ENCODE results near the gene SRF.

Gene SRF

GRCh38 chr6:43219119-43219518 is 48.0 kb downstream of the SRF start:
- no peak for DNase-seq

GRCh38 chr6:43219814-43220213 is 48.7 kb downstream of the SRF start:
- no peak for DNase-seq

DNA sequence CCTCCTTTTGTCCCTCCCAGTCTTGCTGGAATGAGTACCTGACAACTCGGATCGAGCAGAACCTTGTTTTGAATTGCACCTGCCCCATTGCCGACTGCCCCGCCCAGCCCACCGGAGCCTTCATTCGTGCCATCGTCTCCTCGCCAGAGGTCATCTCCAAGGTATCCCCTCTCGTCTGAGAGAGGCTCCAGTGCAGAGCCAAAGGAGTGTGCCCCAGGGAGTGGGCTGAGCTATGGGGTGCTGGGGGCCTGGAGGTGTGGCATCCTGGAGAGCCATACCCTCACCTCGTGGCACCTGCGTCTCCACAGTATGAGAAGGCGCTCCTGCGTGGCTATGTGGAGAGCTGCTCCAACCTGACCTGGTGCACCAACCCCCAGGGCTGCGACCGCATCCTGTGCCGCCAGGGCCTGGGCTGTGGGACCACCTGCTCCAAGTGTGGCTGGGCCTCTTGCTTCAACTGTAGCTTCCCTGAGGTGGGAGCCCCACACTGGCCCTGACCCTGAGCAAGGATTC is 49.4 kb downstream of the SRF start:
- no peak for DNase-seq

GRCh38 chr6:43221046-43221972 is 50.2 kb downstream of the SRF start:
- no peak for DNase-seq

- no peak for DNase-seq
Observed at GRCh38 chr6:43222418-43223059, 51.5 kb downstream of the SRF start.

- DNase-seq = no peak
Observed at GRCh38 chr6:43223175-43223574, 52.1 kb downstream of the SRF start.

DNA sequence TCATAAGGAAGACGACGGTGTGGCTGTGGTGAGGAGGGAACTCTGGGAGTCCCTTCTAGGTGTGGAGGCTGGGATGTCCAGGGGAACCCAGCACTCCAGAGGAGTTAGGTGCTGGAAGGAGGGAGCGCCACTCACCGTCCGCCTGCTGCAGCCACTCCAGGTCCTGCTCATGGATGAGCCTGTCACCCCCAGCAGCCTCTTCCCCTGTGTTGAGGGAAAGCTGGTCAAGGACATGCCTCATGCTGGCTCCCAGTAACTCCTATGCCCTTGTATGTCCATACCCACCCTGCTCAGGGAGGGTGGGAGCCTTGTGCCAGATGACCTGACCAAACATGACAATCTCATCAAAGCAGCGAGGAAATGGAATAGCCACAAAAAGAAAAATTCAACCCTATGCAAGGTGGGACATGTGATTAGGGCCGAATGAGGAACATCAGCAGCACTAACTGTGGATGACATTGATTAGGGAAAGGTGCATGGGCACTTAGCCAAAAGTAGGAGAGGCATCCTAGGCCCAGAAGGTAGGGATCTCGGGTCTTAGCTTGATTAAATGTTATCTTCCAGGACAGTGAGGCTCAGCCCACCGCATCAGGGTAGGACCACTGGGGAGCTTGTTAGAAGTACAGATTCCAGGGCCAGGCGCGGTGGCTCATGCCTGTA is 55.3 kb downstream of the SRF start:
- no peak for DNase-seq

DNA sequence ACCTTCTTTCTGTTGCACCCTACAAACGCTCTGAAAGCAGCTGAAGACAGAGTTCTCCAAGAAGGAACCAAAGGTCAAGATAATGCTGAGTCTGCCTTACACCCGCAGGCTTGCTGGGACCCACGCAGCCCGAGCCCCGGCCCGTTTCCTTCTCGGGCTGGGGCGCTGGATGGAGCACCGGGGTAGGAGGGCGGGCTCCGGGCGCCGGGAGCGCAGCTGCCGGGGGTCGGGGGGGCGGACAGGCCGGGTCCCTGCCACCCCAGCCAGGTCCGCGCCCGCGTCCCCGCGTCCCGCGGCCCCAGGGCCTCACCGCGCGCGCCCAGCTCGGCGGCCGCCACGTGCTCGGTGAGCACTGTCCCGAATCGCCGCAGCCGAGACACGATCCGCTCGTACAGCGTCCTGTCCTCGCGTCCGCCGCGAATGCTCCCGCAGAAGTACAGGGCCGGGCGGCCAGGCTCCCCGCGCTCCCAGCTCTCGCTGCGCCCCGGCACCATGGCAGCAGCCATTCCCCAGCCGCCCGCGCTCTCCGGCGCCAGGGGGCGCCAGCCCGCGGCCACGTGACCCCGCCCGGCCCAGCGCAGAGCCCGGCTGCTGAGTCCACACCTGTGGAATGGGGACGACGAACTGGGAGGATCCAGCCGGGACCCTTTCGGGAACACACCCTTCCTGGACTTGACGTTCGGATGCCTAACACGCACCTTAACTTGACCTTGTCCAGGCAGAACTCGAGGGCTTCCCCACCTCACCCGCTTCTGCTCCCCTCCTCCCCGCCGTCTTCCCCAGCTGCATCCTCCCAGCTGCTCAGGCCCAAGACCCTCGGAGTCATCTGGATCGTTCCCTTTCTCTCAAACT is 58.1 kb downstream of the SRF start, which contains the start of gene DNPH1:
Gene DNPH1 (minus strand): TSS at position 531 of the 852 bp plus-strand sequence. CDS start 25 bp downstream, at position 506.
- DNase-seq = peak; percentile 83

GRCh38 chr6:43229803-43230620 is 58.9 kb downstream of the SRF start:
- no peak for DNase-seq

- no peak for DNase-seq
Observed at GRCh38 chr6:43231053-43231452, 60.0 kb downstream of the SRF start.
